ENCODE measurements around the gene KCNG3. TPM values are rescaled to one million over a fixed set of nuclear protein-coding genes. Genes with fewer than 3 reads are reported as not detected.

KCNG3 gene
- total and polyA plus RNA-seq, 2 donors from 2014 or later = 0.19 to 0.88 TPM

GRCh38 chr2:42498497-42498896 is 4.7 kb upstream of the KCNG3 start:
- Histone ChIP-seq H3K9ac (ENCODE audit: low read length in 3 of 3) (no peak overlapping the region), H3K27ac (ENCODE audit: low read depth in 2 of 2, low read length in 2 of 2) (no peak overlapping the region), H3K4me3 (ENCODE audit: low read length in 3 of 3) (no peak overlapping the region), H3K4me1 (ENCODE audit: control insufficient read depth in 2 of 3, insufficient read depth in 2 of 3, low read depth in 1 of 3, low read length in 3 of 3) (no peaks in the 10 kb centered on the region), H3K36me3 (ENCODE audit: control insufficient read depth in 2 of 3, insufficient read depth in 3 of 3, low read length in 3 of 3) (no peaks in the 10 kb centered on the region), H3K9me3 (ENCODE audit: control insufficient read depth in 2 of 3, insufficient read depth in 1 of 3, low read length in 3 of 3) (no peaks in the 10 kb centered on the region), H3K27me3 (ENCODE audit: control insufficient read depth, insufficient read depth, low read length) (no peaks in the 10 kb centered on the region)
- intact Hi-C loops (cut with DNase I) = no loop called here
- peak in 2 of 5 donors; percentile 30 to 53 for DNase-seq
- FAIRE-seq = no peak
- TF ChIP-seq CTCF (IDR thresholded peaks at IDR 0.05; ENCODE audit: borderline replicate concordance, extremely low read depth, insufficient read depth) = no peak

GRCh38 chr2:42495611-42496010 is 1.8 kb upstream of the KCNG3 start:
- Histone ChIP-seq H3K9ac (ENCODE audit: low read length in 3 of 3) (no peak overlapping the region), H3K9me3 (ENCODE audit: control insufficient read depth in 2 of 3, insufficient read depth in 1 of 3, low read length in 3 of 3) (no peaks in the 10 kb centered on the region), H3K27ac (ENCODE audit: low read depth in 2 of 2, low read length in 2 of 2) (no peak overlapping the region), H3K4me1 (ENCODE audit: control insufficient read depth in 2 of 3, insufficient read depth in 2 of 3, low read depth in 1 of 3, low read length in 3 of 3) (no peaks in the 10 kb centered on the region), H3K36me3 (ENCODE audit: control insufficient read depth in 2 of 3, insufficient read depth in 3 of 3, low read length in 3 of 3) (no peaks in the 10 kb centered on the region), H3K27me3 (ENCODE audit: control insufficient read depth, insufficient read depth, low read length) (peaks cover 7% of the 10 kb centered on the region), H3K4me3 (ENCODE audit: low read length in 3 of 3) (no peak overlapping the region)
- DNase-seq (no peak), FAIRE-seq (no peak)
- intact Hi-C loops (cut with DNase I) = no loop called here
- TF ChIP-seq CTCF (IDR thresholded peaks at IDR 0.05; ENCODE audit: borderline replicate concordance, extremely low read depth, insufficient read depth) = no peak

GRCh38 chr2:42495234-42495581 is 1.4 kb upstream of the KCNG3 start:
- no peak overlapping the region for H3K27ac ChIP-seq (ENCODE audit: low read depth in 2 of 2, low read length in 2 of 2)
- no peaks in the 10 kb centered on the region for H3K4me1 ChIP-seq (ENCODE audit: control insufficient read depth in 2 of 3, insufficient read depth in 2 of 3, low read depth in 1 of 3, low read length in 3 of 3)
- no peak overlapping the region for H3K9ac ChIP-seq (ENCODE audit: low read length in 3 of 3)
- peaks cover 7% of the 10 kb centered on the region for H3K27me3 ChIP-seq (ENCODE audit: control insufficient read depth, insufficient read depth, low read length)
- FAIRE-seq = no peak
- no peak for DNase-seq
- no peaks in the 10 kb centered on the region for H3K36me3 ChIP-seq (ENCODE audit: control insufficient read depth in 2 of 3, insufficient read depth in 3 of 3, low read length in 3 of 3)
- no peak for TF ChIP-seq CTCF (IDR thresholded peaks at IDR 0.05; ENCODE audit: borderline replicate concordance, extremely low read depth, insufficient read depth)
- intact Hi-C loops (cut with DNase I) = no loop called here
- no peaks in the 10 kb centered on the region for H3K9me3 ChIP-seq (ENCODE audit: control insufficient read depth in 2 of 3, insufficient read depth in 1 of 3, low read length in 3 of 3)
- peak overlapping the region in 1 of 3 donors; percentile 61 for H3K4me3 ChIP-seq (ENCODE audit: low read length in 3 of 3)

Data from kidney (tissue), 14 donors.